ENCODE results near the gene MRGPRG.

- TF ChIP-seq POLR2A (IDR thresholded peaks at IDR 0.05) (no peak), CTCF (IDR thresholded peaks at IDR 0.05) (no peak)
Measured at GRCh38 chr11:3228445-3228829, 9.8 kb upstream of the MRGPRG start.
